GM08714 (cell line): ENCODE results near the gene ZNF576.
A peak's percentile ranks its signal among the peaks of the same experiment; 100 is the strongest.
"Not testable (repeated sequence)": the region's sequence is repeated elsewhere in the genome, so short reads cannot be mapped to it uniquely, and the experiment has no call there.

ENCODE experiments used
- H3K4me3 ChIP-seq: fragments of 200-500 bp; sonication (Bioruptor generic); 2 replicates; pipeline ENCODE4 v1.5.1; 2014; ENCODE audit warnings: mild to moderate bottlenecking, low read length, inconsistent platforms
- ZNF274 ChIP-seq: IDR thresholded peaks from 2 replicates; pipeline ENCODE4 v1.6.1; 2012; ENCODE audit warnings: mild to moderate bottlenecking, low read depth, low read length

Gene ZNF576

DNA sequence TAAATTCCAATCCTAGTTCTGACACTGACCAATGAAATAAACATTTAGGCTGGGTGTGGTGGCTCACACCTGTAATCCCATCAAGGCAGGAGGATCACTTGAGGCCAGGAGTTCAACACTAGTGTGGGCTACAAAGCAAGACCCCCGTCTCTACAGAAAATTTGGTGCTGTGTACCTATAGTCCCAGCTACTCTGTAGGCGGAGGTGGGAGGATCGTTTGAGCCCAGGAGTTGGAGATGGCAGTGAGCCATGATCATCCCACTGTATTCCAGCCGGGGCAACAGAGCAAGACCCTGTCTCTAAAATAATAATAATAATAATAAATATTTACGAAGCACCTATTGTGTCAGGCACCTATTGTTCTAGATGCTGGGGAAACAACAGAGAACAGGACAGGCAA lies 7.1 kb upstream of the ZNF576 start:
- H3K4me3 ChIP-seq, result no peak overlapping the region
- no peak for TF ChIP-seq ZNF274

DNA sequence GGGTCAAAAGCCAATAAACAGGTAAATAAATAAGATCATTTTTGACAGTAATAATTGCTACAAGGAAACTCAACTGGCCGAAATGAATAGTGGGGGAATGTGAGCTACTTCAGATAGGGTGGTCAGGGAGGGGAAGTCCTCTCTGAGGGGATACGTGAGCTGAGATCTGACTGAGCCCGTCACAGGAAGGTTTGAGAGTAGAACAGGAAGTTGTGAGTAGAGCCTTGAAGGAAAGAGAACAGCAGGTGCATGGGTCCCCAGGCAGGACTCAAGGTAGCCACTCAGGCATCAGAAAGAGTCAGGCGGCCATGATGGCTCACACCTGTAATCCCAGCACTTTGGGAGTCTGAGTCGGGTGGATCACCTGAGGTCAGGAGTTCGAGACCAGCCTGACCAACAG lies 6.7 kb upstream of the ZNF576 start:
- no peak overlapping the region for H3K4me3 ChIP-seq
- no peak for TF ChIP-seq ZNF274

DNA sequence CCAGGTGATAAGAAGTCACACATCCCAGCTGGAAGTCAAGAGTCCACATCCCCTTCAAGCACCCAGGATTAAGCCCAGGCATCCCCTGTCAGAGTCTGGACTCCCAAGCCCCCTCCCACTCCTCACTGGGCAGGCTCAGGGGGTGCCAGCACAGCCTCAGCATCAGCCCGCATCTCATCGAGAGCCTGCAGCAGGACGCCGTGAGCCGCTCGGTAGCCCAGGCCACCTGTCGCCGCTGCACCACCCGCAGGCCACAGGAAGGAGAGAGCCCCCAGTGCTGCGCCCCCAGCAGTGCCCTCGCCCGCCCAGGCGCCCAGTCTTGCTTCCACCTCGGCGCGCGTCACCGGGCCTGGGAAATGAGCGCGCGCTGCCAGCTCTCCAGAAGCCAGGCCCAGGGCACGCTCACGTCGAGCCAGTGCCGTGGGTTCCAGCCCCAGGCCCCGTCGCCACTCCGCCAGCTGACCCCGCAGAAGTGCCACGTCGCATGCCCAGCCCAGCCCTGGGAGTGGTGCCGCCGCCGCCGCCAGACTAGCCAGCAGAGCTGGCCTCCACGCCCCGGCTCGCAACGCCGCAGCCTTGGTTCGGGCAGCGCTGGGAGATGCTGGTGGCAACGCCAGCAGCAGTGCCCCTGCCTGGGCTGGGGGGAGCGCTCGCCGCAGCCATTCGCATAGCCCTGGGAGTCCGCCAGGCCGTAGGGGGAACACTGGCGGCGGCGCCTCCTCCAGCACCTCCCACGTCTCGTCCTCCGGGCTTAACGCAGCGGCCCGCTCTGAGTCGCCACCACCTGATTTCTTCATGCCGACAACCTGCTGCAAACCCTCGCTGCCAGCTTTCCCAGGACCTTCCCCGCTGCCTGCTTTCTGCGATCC lies 4.3 kb upstream of the ZNF576 start:
- no peak overlapping the region for H3K4me3 ChIP-seq
- no peak for TF ChIP-seq ZNF274

DNA sequence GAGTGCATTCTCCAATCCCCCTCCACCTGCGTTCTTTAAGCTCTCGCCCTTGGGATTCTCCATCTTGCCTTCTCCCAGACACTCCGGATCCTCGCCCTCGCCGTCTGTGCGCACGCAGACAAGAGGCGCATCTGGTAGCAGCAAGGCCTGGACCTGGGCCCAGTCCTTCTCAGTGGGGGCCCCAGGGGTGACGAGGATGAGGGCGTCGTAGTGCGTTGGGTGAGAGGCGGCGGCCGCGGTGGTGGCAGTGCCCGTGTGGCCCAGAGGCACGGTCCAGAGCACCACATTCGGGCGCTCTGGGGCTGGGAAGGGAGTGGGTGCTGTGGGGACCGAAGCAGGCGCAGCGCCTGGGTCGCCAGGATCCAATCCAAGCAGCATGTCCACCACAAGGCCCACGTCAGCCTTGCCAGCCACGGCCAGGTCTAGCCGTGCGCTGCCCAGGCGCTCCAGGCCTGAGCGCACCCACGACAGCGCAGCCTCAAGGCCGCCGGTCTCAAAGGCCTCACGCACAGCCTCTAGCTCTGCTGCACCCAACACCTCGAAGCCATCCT lies 3.5 kb upstream of the ZNF576 start:
- TF ChIP-seq ZNF274, result no peak
- H3K4me3 ChIP-seq, result no peak overlapping the region

DNA sequence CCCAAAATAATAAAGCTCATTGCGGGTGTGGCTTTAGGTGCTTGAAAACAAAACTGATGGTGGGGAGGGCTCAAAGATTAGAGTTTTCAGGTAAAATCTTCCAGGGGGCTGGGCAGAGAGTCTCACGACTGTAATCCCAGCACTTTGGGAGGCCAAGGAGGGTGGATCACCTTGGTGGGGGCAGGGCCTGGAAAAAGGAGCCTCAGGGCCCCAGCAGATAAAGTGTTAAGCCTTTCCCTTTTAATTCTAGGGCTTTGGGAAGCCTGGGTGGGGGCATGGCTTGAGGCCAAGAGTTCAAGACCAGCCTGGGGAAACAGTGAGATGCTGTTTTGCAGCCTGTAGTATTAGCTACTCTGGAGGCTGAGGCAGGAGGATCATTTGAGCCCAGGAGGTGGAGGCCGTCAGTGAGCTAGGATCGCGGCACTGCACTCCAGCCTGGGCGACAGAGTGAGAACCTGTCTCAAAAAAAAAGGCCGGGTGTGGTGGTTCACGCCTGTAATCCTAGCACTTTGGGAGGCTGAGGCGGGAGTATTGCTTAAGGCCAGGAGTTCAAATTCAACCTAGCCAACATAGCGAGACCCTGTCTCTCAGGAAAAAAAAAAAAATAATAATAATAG lies 2.2 kb upstream of the ZNF576 start:
- TF ChIP-seq ZNF274, result no peak
- peak overlapping the region; percentile 78; the same call in 1 of the 2 replicates for H3K4me3 ChIP-seq

DNA sequence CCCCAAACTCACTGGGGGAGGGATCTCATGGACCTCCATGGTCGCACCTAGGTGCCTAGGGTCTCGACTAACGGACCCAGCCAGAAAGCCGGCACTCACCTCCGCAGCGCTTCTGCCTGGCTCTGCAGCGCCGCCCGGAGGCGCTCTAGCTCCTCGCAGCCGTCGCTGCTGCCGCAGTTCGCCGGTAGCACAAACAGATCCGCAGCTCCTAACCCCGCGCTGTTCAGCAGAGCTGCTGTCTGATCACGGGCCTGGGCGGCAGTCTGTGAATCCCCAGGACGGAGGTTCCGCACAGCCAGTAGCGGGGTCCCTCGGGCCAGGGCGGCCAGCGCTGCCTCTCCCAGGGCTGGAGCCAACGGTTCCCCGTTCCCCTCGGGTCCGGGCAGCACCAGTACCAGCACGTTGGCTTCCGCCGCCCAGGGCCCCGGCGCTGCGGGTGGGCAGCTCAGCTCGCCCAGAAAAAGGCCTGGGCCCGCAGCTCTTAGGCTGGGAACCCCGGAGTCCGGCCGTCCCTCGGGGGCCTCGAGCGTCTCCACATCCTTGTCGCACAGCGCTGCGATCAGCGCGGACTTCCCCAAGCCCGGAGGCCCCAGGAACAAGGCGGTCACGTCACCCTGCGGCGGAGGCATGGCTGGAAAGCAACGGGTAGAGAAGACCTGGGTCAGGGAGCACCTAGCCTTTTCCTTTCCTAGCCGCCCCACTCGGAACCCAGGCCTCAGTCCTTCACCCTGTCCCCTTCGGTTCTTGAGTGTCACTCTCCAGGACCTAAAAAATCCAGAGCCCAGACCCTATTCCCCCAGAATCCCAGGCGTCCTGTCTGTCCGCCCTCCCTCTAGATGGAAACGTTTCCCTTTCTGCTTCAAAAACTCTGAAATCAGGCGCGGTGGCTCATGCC lies 1.4 kb upstream of the ZNF576 start:
- TF ChIP-seq ZNF274, result no peak

DNA sequence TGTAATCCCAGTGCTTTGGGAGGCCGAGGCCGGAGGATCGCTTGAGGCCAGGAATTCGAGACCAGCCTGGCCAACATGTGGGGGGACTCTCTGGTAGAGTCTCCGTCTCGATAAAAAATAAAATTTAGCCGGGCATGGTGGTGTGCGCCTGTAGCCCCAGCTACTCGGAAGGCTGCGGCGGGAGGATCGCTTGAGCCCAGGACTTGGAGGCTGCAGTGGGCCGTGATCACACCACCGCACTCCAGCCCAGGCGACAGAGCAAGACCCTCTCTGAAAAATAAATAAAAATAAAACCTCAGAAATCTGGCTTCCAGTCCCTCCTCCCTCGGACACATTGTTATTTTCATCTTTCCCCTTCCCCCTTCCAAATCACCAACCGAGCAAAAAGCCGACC lies 793 bp upstream of the ZNF576 start:
- H3K4me3 ChIP-seq, result peak overlapping the region; percentile 78
- no peak for TF ChIP-seq ZNF274

More for the DNA sequence above, 1.4 kb upstream of the ZNF576 start:
- H3K4me3 ChIP-seq, result peak overlapping the region; percentile 78

DNA sequence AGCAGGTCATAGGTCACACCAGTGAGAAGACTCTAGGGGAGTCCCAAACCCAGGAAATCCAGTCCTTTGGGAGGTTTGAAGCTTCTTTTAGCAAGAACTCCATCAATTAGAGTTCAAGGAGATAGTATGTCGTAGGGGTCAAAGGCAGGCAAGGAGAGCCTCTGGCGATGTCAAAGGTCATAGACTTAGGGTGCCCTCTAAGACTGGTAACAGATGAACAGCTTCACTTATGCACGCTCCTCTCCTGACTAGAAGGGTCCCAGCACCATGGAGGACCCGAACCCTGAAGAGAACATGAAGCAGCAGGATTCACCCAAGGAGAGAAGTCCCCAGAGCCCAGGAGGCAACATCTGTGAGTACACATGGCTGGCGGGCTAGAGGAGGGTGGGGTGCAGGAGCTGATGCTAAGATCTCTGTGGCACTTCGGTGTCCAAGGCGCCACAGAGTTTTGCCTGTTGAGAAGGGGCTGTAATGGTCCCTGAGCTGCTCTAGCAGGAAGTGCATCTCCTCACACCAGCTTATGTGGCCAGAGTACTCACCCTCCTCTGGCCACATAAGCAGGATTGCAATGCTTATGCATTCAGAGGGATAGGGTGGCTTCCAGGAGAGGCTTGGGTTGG lies 557 bp downstream of the ZNF576 start:
- peak overlapping the region; percentile 96 for H3K4me3 ChIP-seq
- no peak for TF ChIP-seq ZNF274

DNA sequence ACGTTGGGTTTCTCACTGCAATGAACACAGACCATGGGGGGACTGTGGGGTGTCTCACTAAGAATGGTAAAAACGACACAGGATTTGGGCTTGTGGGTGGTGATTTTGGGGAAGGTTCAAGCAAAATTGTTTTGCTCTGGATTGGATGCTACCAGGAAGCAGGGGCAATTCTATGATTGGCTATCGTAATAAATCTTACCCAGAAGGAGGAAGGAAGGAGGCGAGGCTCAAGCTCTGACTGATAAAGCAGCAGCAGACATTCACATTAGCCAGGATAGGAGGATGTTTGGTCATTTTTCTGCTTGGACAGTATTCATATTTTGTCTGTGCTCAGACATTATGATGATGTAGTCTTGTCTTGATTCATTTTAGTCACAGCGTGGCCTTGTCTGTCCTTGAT lies 1.5 kb downstream of the ZNF576 start:
- peak overlapping the region; percentile 96; the same call in 1 of the 2 replicates for H3K4me3 ChIP-seq
- no peak for TF ChIP-seq ZNF274

DNA sequence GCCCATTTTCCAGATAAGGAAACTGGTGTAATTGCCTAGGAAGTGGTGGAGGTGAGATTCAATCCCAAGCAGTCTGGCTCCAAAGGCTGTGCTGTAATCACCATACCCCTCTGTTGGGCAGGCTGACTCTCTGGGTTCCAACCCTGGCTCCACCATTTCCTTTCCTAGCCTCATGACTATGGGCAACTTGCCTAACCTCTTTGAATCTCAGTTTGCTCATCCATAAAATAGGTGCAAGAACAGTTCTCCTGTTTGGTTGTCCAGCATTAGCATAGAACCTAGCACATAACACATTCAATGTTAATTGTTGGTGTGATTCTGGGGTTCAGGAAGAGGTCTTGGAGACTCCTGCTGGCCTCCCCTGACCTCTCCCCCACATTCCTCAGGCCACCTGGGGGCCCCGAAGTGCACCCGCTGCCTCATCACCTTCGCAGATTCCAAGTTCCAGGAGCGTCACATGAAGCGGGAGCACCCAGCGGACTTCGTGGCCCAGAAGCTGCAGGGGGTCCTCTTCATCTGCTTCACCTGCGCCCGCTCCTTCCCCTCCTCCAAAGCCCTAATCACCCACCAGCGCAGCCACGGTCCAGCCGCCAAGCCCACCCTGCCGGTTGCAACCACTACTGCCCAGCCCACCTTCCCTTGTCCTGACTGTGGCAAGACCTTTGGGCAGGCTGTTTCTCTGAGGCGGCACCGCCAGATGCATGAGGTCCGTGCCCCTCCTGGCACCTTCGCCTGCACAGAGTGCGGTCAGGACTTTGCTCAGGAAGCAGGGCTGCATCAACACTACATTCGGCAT lies 2.2 kb downstream of the ZNF576 start:
- H3K4me3 ChIP-seq, result no peak overlapping the region
- TF ChIP-seq ZNF274, result no peak

DNA sequence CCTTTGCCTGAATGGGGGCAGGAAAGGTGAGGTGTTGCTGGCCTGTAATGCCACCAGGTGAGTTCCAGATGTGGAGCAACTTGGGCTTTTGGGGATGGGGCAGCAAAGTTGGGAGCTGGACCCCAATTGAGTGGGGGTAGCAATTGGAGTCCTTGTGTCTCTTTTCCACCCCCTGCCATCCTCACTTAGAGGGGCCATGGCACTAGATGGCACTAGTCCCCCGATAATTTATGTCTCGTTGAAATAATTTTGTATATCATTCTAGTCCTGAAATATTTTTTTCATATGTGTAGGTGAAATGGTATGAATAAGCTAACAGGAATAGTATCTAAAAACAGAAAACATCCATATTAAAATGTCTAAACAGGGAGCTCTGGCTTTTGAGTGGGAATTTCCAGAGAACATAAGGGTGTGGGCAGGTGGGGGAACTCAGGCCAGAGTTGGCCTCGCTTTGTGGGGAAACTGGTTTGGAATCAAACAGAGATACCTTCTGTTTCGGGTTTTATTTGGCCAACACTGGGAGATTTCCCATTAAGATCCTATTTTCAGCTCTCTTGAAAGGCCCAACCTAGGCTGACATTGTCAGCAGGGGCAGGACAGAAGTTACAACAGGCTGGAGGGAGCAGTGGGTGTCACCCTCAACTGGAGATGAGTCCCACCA lies 3.4 kb downstream of the ZNF576 start:
- no peak for TF ChIP-seq ZNF274
- H3K4me3 ChIP-seq, result no peak overlapping the region

DNA sequence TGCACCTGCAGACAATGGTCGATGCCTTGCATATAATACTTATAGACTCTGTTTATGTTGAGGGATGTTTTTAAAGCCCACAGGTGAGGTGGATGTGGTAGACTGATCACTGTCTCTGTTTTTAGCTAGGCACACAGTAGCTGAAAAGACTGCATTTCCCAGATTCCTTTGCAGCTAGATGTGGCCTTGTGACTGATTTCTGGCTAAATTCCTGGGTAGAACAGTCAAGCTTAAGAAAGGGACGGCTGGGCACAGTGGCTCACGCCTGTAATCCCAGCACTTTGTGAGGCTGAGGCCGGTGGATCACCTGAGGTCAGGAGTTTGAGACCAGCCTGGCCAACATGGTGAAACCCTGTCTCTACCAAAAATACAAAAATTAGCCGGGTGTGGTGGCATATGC lies 3.9 kb downstream of the ZNF576 start:
- not testable (repeated sequence) for H3K4me3 ChIP-seq
